Right cardiac atrium (tissue), 5 donors: ENCODE measurements around the gene KLF7. TPM values are rescaled to one million over a fixed set of nuclear protein-coding genes. Genes with fewer than 3 reads are reported as not detected.

Source experiments
- ATAC-seq, 2 donors: fragments of 200-7000 bp; cut with Tn5 transposase; one replicate each; pipeline versions ENCODE4 v1.8.0 to v1.9.1; 2020; ENCODE audit warnings: moderate library complexity in 2 of 2, mild to moderate bottlenecking in 1 of 2
- DNase-seq, 3 donors: peaks; one replicate each; pipeline ENCODE4 v3.0.0-alpha.2; 2020
- H3K27ac ChIP-seq: one replicate; pipeline ENCODE4 v1.5.1; 2013; ENCODE audit warnings: mild to moderate bottlenecking, low read length, control low read depth, moderate library complexity
- H3K27me3 ChIP-seq: one replicate; pipeline ENCODE4 v1.6.1; 2013; ENCODE audit not compliant: control insufficient read depth, insufficient read depth
- H3K4me1 ChIP-seq: one replicate; pipeline ENCODE4 v1.6.1; 2013; ENCODE audit warnings: low read length; ENCODE audit not compliant: control insufficient read depth, insufficient read depth
- H3K4me3 ChIP-seq: one replicate; pipeline ENCODE4 v1.5.1; 2013; ENCODE audit warnings: low read length, control low read depth
- H3K9me3 ChIP-seq: one replicate; pipeline ENCODE4 v1.6.1; 2013; ENCODE audit warnings: low read length; ENCODE audit not compliant: control insufficient read depth
- WGBS: extraction: QIAGEN DNeasy Blood & Tissue Kit; methylation state at CpG from one replicate; pipeline ENCODE4 v1.1.7; 2013; 5-methylcytosine and 5-hydroxymethylcytosine counted together
- intact Hi-C, 4 donors: fragments of 100-400 bp; cut with DNase I; formaldehyde crosslinking; loops; one replicate each; pipeline versions ENCODE4 v1.11.0 to v1.14.0; 2022 to 2023
- polyA plus RNA-seq: library from polyadenylated mRNA; stranded (reverse); fragments of 200-250 nt; gene quantifications from one replicate; pipeline ENCODE4 v1.2.3, GENCODE V29; 2013
- total RNA-seq, 4 donors: library from RNA; stranded (reverse); fragmentation: NEBNext Ultra II Directional; extraction: Animal tissue kit (Norgen Biotek cat#: 25700); gene quantifications; one replicate each; pipeline ENCODE4 v1.2.1, GENCODE V29; 2021
- donor health status: healthy with polysubstance abuse.
- donor health status: DM: no; HTN: yes; CAD: no.
- donor health status: DM: no; HTN: no; CAD: no.
- donor health status: DM: no; HTN: yes; CAD: no; lungs with severe emphysema.
- donor health status: DM: yes; HTN: yes; CAD: no.

Gene KLF7
- total and polyA plus RNA-seq, 5 donors = 6.0 to 35.6 (median 22.7) TPM

DNA sequence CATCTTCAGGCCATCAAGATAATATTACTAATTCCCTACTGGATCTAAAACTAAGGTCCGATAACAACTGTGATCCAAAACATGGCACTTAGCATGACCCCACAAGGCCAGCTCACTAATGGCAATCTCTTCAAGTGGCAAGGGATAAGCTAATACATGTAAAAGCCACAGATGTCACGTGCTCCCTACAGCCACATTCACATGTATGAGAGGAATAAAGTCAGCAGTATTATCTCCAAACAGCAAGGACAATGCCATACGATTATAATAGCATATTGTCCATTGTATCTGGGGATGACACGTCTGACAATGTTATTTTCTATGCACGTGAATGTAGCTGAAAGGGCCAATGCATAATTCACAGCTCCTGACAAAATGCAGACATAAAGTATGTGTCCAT lies 56.0 kb downstream of the KLF7 start:
- Histone ChIP-seq H3K4me1 (peaks cover 10% of the 10 kb centered on the region), H3K4me3 (no peak overlapping the region), H3K27ac (no peak overlapping the region), H3K9me3 (no peaks in the 10 kb centered on the region), H3K27me3 (no peaks in the 10 kb centered on the region)
- WGBS = 64% methylated on average over 5 of the region's 5 CpGs
- intact Hi-C loops = no loop called here
- ATAC-seq (no peak), DNase-seq (no peak)

DNA sequence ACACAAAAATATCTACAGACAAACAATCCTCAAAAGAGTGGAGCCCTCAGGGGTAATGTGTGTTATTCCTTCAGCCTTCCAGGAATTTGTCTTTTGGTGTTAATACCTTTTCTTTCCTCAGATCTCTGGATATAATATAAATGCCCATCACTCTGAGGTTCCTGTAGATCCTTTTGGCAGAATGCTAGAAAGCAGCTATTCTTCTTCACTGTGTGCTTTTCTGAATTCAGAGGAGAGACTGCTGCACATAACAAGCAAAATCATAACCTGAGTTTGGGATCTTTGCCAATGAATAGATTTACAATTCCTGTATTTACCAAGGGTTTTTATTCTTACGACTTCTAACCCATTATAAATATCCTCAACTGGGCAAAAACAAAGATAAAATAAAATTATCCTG lies 57.3 kb downstream of the KLF7 start:
- no peak overlapping the region for H3K4me3 ChIP-seq
- no peak for ATAC-seq
- intact Hi-C loops = no loop called here
- H3K4me1 ChIP-seq = peaks cover 10% of the 10 kb centered on the region
- H3K27ac ChIP-seq = no peak overlapping the region
- DNase-seq = no peak
- no peaks in the 10 kb centered on the region for H3K27me3 ChIP-seq
- 70% methylated on average over 1 of the region's 1 CpG for WGBS
- no peaks in the 10 kb centered on the region for H3K9me3 ChIP-seq

DNA sequence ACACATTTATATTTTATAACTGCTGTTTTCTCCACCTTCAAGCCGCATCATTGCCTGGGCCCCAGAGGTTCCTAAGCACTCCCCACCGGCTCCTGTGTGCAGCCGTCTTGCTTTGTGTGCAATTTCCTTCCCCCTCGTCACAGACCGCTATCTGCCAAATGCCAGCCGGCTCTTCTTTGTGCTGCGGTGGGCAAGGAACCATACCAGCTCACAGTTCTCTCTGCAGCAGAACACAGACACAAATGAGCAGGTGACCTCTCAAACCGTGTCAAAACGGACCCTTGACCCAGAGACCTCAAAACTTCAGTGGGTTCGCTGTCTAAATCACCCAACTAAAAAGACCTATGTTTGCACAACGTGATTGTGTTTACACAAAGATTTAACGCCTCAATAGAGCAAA lies 58.2 kb downstream of the KLF7 start:
- peak in 1 of 2 donors; percentile 36 for ATAC-seq
- WGBS = 73% methylated on average over 12 of the region's 12 CpGs

DNA sequence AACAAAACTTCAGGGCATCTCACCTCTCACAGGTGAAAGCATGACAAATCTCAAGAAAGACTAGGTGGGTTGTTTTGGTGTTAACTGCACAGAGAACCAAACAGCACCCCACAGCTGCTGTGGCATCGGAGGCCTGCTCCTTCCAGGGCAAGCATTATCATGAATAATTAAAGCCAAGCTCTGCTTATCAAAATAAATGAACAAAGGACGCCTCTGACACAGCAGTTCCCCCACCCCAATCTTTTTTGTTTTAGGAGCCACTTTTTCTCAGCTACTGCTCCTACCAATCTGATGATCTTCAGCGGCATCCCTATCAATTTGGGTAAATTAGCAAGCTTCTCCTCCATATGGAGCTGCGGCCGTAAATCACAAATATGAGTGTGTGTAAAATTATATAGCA lies 58.6 kb downstream of the KLF7 start:
- no peak for ATAC-seq
- intact Hi-C loops = no loop called here
- peaks cover 10% of the 10 kb centered on the region for H3K4me1 ChIP-seq
- DNase-seq = no peak
- H3K4me3 ChIP-seq = no peak overlapping the region
- no peak overlapping the region for H3K27ac ChIP-seq
- H3K27me3 ChIP-seq = no peaks in the 10 kb centered on the region
- H3K9me3 ChIP-seq = no peaks in the 10 kb centered on the region
- 69% methylated on average over 5 of the region's 5 CpGs for WGBS

More for the DNA sequence above, 58.2 kb downstream of the KLF7 start:
- peaks cover 10% of the 10 kb centered on the region for H3K4me1 ChIP-seq
- H3K4me3 ChIP-seq = no peak overlapping the region
- no peaks in the 10 kb centered on the region for H3K9me3 ChIP-seq
- DNase-seq = no peak
- H3K27ac ChIP-seq = no peak overlapping the region
- H3K27me3 ChIP-seq = no peaks in the 10 kb centered on the region
- intact Hi-C loops = no loop called here

GRCh38 chr2:207103132-207103531 lies 62.6 kb downstream of the KLF7 start:
- intact Hi-C loops = no loop called here
- H3K4me1 ChIP-seq = peaks cover 3% of the 10 kb centered on the region
- H3K4me3 ChIP-seq = no peak overlapping the region
- no peaks in the 10 kb centered on the region for H3K27me3 ChIP-seq
- no peak overlapping the region for H3K27ac ChIP-seq
- WGBS = 95% methylated on average over 2 of the region's 2 CpGs
- no peak for ATAC-seq
- H3K9me3 ChIP-seq = no peaks in the 10 kb centered on the region
- no peak for DNase-seq

DNA sequence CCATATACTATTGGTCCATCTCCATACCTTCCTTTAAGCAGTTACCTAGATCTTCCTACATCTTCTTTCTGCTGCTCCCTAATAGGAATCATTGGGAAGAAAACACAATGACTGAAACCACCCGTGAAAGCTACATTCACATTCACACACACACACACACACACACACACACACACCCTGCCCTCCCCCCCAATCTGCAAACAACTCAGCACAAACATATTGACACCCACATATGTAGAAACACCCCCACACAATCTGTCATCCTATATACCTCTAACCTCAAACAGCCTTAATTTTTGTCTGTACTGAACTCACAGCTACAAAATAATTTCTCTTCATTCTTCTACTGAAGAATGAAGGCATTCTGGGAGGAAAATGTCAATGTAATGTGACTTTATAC lies 63.8 kb downstream of the KLF7 start:
- no peak overlapping the region for H3K4me3 ChIP-seq

DNA sequence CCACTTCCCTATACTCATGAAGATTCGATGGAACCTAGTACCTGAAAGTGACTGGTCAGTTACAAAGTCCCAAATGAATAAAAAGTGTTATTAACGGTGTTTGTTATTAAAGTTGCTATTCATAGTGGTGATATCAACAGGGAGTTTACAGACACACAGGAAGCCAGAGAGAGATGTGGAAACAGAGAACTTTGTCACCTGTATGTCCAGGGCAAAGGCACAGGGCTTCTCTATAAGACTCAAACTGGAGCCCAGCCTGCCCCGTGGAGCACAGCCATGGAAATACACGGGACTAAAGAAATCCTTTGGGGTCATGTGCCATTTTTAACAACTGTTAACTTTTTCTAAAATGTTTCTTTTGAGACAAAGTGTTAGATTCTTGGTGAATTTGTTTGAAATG lies 68.5 kb downstream of the KLF7 start:
- Histone ChIP-seq H3K4me3 (no peak overlapping the region), H3K4me1 (peaks cover 9% of the 10 kb centered on the region), H3K9me3 (no peaks in the 10 kb centered on the region), H3K27me3 (no peaks in the 10 kb centered on the region), H3K27ac (no peak overlapping the region)
- DNase-seq = no peak
- no peak for ATAC-seq
- intact Hi-C loops = no loop called here
- 51% methylated on average over 4 of the region's 4 CpGs for WGBS

More for the DNA sequence above, 63.8 kb downstream of the KLF7 start:
- intact Hi-C loops = no loop called here
- Histone ChIP-seq H3K4me1 (peaks cover 3% of the 10 kb centered on the region), H3K9me3 (no peaks in the 10 kb centered on the region), H3K27me3 (no peaks in the 10 kb centered on the region), H3K27ac (no peak overlapping the region)
- no peak for DNase-seq
- no peak for ATAC-seq
- 91% methylated on average over 1 of the region's 1 CpG for WGBS

DNA sequence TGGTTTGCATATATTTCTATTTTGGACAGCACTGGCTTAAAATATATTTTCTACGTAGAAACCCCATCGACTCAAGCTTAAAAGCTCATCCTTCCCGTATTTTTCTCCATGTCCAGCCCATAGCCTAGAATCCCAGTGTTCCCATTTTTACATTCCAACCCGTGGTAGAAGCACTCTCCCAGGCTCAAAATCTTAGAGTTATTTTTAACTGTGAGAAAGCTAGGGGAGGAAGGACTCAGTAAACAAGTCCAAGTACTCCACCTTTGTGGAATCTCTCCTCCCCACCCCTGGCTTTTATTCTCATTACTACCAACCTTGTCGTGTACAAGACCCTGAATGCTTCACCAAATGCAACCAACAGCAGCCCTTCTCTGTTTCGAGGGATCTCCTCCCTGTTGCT lies 69.8 kb downstream of the KLF7 start:
- Histone ChIP-seq H3K27me3 (no peaks in the 10 kb centered on the region), H3K27ac (no peak overlapping the region), H3K9me3 (no peaks in the 10 kb centered on the region), H3K4me1 (peaks cover 10% of the 10 kb centered on the region), H3K4me3 (no peak overlapping the region)
- DNase-seq = no peak
- 66% methylated on average over 6 of the region's 6 CpGs for WGBS
- peak in 1 of 2 donors; percentile 7 for ATAC-seq
- intact Hi-C loops = no loop called here

DNA sequence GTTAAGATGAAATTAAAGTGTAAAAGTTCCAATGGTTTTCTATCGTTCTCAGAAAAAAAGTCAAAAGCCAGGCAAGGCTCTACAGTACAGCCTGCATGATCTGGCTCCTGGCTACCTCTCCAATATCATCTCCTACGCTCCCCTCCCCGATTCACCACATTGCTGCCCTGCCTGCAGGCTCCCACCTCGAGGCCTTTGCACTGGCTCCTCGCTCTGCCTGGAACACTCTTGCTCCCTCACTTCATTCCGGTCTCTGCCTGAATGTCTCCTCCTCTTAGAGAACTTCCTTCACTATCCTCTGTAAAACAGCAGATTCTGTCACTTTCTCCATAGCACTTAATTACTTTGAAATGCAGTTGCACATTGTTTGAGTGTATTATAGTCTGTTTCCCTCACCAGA lies 72.5 kb downstream of the KLF7 start:
- no peak overlapping the region for H3K27ac ChIP-seq
- H3K9me3 ChIP-seq = no peaks in the 10 kb centered on the region
- intact Hi-C loops = no loop called here
- ATAC-seq (no peak), DNase-seq (no peak)
- no peak overlapping the region for H3K4me3 ChIP-seq
- no peaks in the 10 kb centered on the region for H3K27me3 ChIP-seq
- 95% methylated on average over 6 of the region's 6 CpGs for WGBS
- peaks cover 17% of the 10 kb centered on the region for H3K4me1 ChIP-seq

- ATAC-seq = no peak
These were observed 72.9 kb downstream of the KLF7 start for GRCh38 chr2:207092818-207093217.

DNA sequence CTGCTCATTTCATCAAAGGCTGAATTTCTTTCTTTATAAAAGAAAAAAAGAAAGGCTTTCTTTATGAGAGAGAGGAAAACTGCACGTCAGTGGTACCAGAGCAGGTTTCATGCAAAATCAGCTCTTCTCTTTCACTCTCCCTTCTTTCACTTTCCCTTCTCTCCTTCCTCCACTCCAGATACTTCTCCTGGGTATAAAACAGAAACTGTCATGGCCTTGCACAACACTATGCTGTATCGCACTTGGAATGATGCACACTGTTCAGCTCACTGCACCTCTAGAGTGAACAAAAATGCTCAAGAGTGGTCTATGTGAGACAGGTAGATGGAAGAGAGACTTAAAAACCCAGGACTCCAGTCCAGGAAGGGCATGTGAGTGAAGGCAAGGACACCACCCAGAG lies 73.8 kb downstream of the KLF7 start:
- Histone ChIP-seq H3K9me3 (no peaks in the 10 kb centered on the region), H3K27ac (no peak overlapping the region), H3K27me3 (no peaks in the 10 kb centered on the region), H3K4me3 (no peak overlapping the region), H3K4me1 (peaks cover 19% of the 10 kb centered on the region)
- WGBS = 82% methylated on average over 2 of the region's 2 CpGs
- intact Hi-C loops = no loop called here
- no peak for DNase-seq
- no peak for ATAC-seq

More at GRCh38 chr2:207092818-207093217, 72.9 kb downstream of the KLF7 start:
- Histone ChIP-seq H3K9me3 (no peaks in the 10 kb centered on the region), H3K27me3 (no peaks in the 10 kb centered on the region), H3K4me3 (no peak overlapping the region), H3K27ac (no peak overlapping the region), H3K4me1 (peaks cover 18% of the 10 kb centered on the region)
- intact Hi-C loops = no loop called here
- no peak for DNase-seq

DNA sequence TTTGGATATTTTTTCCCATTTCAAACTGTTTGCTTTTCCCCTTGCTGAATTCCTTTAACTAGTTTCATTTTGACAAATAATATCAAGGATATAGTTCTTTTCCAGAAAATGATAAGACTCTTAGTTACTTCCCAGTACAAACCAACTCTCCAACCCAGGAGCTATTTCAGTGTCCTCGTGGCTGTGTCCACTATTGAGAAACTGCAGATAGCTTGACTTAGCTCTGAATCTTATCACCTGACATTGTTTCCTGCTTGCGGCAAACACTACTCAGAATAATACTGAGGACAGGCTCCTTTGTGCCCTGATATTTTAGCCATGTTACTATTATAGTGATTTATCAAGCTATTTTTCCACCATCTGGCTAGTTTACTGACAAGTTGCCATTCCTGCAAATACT lies 74.6 kb downstream of the KLF7 start:
- DNase-seq (no peak), ATAC-seq (peak; percentile 88 to 93)
- intact Hi-C loops = no loop called here
- Histone ChIP-seq H3K4me1 (peaks cover 16% of the 10 kb centered on the region), H3K4me3 (no peak overlapping the region), H3K27me3 (no peaks in the 10 kb centered on the region), H3K9me3 (no peaks in the 10 kb centered on the region), H3K27ac (peak overlapping the region; percentile 43)
- WGBS = 9% methylated on average over 2 of the region's 2 CpGs
